Measurements from ENCODE around the gene CAMTA1.

CAMTA1 gene

DNA sequence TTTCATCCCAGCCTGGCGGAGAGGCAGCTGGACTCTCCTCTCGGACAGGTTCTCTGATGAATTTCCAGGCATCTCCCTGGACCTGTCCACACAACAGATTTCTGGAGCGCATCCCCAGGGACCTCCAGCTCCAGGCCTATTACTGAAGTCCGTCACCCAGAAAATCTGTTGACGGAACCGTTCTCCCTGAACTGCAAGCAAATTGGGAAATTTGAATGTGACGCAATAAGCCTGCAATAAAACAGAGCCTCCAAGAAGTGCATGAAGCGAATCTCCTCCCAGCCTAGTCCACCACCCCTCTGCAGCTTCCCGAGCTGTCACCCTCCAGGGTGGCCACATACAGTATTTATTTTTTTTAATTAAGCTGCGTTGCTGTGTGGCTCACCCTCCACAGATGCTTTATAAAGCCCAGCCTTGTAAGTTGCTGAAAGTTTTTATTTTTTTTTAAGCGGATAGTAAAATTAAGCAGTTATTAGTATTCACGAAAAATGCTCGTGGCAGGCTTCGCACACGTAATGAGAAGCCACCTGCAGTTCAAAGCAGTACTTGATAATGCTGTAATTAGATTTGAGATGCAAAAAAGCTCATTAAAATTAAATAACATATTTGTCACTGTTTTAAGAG is 173.3 kb downstream of the CAMTA1 start:
- Histone ChIP-seq H3K27ac (ENCODE audit: low read depth, low read length) (no peak overlapping the region), H3K4me3 (ENCODE audit: low read depth in 1 of 2, low read length in 2 of 2) (no peak overlapping the region), H3K9ac (ENCODE audit: low read length) (no peak overlapping the region), H3K36me3 (ENCODE audit: insufficient read depth, low read length) (no peaks in the 10 kb centered on the region), H3K9me3 (ENCODE audit: low read length) (no peaks in the 10 kb centered on the region), H3K27me3 (ENCODE audit: control insufficient read depth in 1 of 2, insufficient read depth in 2 of 2, low read length in 2 of 2) (peaks cover 3 to 14% of the 10 kb centered on the region in 2 donors), H3K4me1 (ENCODE audit: insufficient read depth, low read length) (no peaks in the 10 kb centered on the region)

DNA sequence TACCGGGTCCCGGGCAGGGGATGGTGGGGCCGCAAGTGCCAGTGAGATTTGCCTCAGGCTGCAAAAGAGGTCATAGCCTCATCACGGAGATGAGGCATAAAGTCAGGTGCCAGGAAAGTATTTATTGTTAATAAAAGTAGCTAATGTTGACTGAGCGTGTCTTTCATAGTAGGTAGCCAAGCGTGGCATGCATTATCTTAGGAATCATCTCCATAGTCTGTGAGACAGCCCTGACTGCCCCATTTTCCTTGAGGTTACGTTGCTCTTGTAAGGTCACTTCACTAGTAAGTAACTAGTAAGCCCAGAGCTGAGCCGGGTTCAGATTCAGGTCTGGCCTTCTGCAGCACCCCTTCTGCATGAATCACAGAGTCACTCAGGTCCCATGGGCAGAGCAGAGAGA is 174.2 kb downstream of the CAMTA1 start:
- H3K9ac ChIP-seq (ENCODE audit: low read length) = no peak overlapping the region
- H3K4me1 ChIP-seq (ENCODE audit: insufficient read depth, low read length) = no peaks in the 10 kb centered on the region
- H3K36me3 ChIP-seq (ENCODE audit: insufficient read depth, low read length) = no peaks in the 10 kb centered on the region
- H3K9me3 ChIP-seq (ENCODE audit: low read length) = no peaks in the 10 kb centered on the region
- H3K27me3 ChIP-seq (ENCODE audit: control insufficient read depth in 1 of 2, insufficient read depth in 2 of 2, low read length in 2 of 2) = peaks cover 10 to 19% of the 10 kb centered on the region in 2 donors
- H3K27ac ChIP-seq (ENCODE audit: low read depth, low read length) = no peak overlapping the region
- H3K4me3 ChIP-seq (ENCODE audit: low read depth in 1 of 2, low read length in 2 of 2) = no peak overlapping the region

DNA sequence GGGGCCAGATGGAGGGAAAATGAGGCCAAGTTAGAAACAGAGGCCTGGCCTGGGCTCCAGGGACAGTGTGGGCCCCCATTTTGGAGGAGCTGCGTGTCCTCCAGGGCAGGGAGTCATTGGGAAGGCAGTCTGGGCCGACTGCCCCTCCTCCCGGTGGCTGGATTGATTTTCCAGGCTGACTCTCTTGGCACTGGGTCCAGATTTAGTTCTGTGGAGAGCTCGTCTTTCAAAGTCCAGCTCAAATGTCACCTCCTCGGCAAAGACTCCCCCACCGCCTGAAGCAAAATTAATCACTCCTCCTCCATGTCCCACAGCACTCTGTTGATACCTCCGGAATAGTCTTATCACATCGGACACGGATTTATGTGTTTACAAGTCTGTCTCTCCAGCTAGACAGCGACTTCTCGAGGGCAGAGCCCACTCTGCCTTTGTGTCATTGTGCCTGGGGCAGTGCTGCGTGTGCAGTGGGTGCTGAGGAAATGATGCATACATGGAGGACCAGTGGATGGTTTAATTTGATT is 175.1 kb downstream of the CAMTA1 start:
- Histone ChIP-seq H3K27ac (ENCODE audit: low read depth, low read length) (no peak overlapping the region), H3K9me3 (ENCODE audit: low read length) (no peaks in the 10 kb centered on the region), H3K4me1 (ENCODE audit: insufficient read depth, low read length) (no peaks in the 10 kb centered on the region), H3K4me3 (ENCODE audit: low read depth in 1 of 2, low read length in 2 of 2) (no peak overlapping the region), H3K27me3 (ENCODE audit: control insufficient read depth in 1 of 2, insufficient read depth in 2 of 2, low read length in 2 of 2) (peaks cover 10 to 19% of the 10 kb centered on the region in 2 donors), H3K36me3 (ENCODE audit: insufficient read depth, low read length) (no peaks in the 10 kb centered on the region), H3K9ac (ENCODE audit: low read length) (no peak overlapping the region)

DNA sequence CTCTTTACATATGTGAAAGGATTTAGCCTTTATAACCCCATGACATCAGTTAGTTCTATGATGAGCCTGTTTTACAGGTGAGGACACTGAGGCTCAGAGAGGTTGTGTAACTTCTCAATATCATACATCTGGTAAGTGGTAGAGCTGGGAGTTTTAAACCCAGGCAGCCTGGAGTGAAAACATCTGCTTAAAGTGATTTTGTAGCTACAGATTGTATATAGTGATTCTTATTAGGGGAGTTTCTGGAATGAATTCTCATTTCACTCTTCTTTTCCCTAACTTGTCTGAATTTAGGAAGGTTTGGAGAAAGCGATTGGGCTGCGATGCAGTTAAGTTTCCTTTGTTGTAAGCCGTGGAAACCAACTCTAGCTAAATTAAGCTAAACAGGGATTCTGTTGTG is 175.6 kb downstream of the CAMTA1 start:
- H3K27ac ChIP-seq (ENCODE audit: low read depth, low read length) = no peak overlapping the region
- no peak overlapping the region for H3K9ac ChIP-seq (ENCODE audit: low read length)
- H3K36me3 ChIP-seq (ENCODE audit: insufficient read depth, low read length) = no peaks in the 10 kb centered on the region
- H3K4me3 ChIP-seq (ENCODE audit: low read depth in 1 of 2, low read length in 2 of 2) = no peak overlapping the region
- peaks cover 10 to 19% of the 10 kb centered on the region in 2 donors for H3K27me3 ChIP-seq (ENCODE audit: control insufficient read depth in 1 of 2, insufficient read depth in 2 of 2, low read length in 2 of 2)
- H3K4me1 ChIP-seq (ENCODE audit: insufficient read depth, low read length) = no peaks in the 10 kb centered on the region
- no peaks in the 10 kb centered on the region for H3K9me3 ChIP-seq (ENCODE audit: low read length)

DNA sequence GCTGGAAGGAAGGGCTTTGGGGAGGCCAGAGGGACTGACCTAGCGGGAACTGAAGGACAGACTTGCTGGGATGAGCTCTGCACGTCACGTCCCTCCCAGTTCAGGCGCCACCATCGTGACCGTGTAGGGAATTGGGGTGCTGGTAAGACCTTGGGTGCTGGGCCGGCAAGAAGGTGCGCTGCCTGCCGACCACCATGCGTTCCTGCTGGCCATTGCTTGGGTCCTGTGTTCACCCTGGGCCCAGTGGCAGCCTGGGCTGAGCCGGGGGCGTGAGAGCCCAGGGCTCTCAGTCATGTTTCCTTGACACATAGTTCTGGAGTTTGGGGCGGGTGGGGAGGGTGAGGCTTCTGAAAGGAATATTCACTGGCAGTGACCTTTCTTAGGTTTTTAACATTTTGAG is 176.0 kb downstream of the CAMTA1 start:
- Histone ChIP-seq H3K27ac (ENCODE audit: low read depth, low read length) (no peak overlapping the region), H3K27me3 (ENCODE audit: control insufficient read depth in 1 of 2, insufficient read depth in 2 of 2, low read length in 2 of 2) (peaks cover 10 to 19% of the 10 kb centered on the region in 2 donors)

DNA sequence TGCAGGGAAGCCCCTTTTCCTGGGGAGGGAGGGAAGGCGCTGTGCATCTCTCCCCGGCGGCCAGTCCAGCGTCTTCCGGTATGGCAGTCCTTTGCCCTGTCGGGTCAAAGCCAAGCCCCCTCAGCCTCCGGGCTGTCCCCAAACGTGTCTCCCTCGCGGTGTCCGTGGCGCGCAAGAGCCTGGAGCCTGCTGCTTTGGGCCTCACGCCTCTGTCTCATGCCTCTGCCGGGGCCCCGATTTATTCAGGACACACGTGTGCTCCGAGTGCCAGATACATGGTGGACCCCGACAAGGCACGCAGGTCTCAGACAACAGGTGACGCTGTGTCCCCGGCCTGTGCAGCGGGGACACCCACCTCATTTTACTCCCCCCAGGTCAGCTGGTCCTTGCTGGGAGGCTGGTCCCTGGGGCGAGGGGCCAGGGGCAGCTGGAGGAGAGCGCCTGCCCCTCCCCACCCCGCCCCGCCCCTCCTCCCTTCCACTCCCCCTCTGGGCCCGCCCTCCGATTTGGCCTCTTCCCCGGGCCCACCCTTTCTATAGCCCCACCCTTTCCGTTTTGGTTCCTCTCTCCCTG is 176.7 kb downstream of the CAMTA1 start:
- peaks cover 10 to 19% of the 10 kb centered on the region in 2 donors for H3K27me3 ChIP-seq (ENCODE audit: control insufficient read depth in 1 of 2, insufficient read depth in 2 of 2, low read length in 2 of 2)
- no peaks in the 10 kb centered on the region for H3K36me3 ChIP-seq (ENCODE audit: insufficient read depth, low read length)
- H3K4me3 ChIP-seq (ENCODE audit: low read depth in 1 of 2, low read length in 2 of 2) = no peak overlapping the region
- H3K27ac ChIP-seq (ENCODE audit: low read depth, low read length) = no peak overlapping the region
- no peaks in the 10 kb centered on the region for H3K4me1 ChIP-seq (ENCODE audit: insufficient read depth, low read length)
- no peak overlapping the region for H3K9ac ChIP-seq (ENCODE audit: low read length)
- no peaks in the 10 kb centered on the region for H3K9me3 ChIP-seq (ENCODE audit: low read length)

More for the DNA sequence above, 176.0 kb downstream of the CAMTA1 start:
- Histone ChIP-seq H3K4me1 (ENCODE audit: insufficient read depth, low read length) (no peaks in the 10 kb centered on the region), H3K4me3 (ENCODE audit: low read depth in 1 of 2, low read length in 2 of 2) (no peak overlapping the region), H3K9me3 (ENCODE audit: low read length) (no peaks in the 10 kb centered on the region), H3K36me3 (ENCODE audit: insufficient read depth, low read length) (no peaks in the 10 kb centered on the region), H3K9ac (ENCODE audit: low read length) (no peak overlapping the region)

DNA sequence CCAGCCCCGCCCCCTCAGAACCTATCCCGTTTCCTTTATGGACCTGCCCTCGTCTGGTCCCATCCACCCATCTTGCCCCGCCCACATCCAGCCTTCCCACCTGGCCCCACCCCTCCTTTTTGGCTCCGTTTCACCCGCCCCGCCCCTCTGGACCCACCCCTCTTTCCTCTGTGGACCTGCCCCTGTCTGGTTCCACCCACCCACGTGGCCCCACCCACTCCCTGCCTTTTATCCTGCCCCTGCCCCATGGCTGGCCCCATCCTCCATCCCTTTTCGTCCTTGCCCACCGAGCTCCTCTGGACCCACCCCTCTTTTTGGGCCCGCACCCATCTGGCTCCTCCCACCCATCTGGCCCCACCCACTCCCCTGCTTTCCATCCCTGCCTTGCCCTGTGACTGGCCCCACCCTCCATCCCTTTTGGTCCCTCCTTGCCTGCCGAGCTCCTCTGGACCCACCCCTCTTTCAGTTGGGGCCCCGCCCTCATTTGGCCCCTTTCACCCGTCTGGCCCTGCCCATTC is 177.3 kb downstream of the CAMTA1 start:
- H3K4me3 ChIP-seq (ENCODE audit: low read depth in 1 of 2, low read length in 2 of 2) = no peak overlapping the region
- H3K27ac ChIP-seq (ENCODE audit: low read depth, low read length) = no peak overlapping the region
- H3K36me3 ChIP-seq (ENCODE audit: insufficient read depth, low read length) = no peaks in the 10 kb centered on the region
- no peak overlapping the region for H3K9ac ChIP-seq (ENCODE audit: low read length)
- no peaks in the 10 kb centered on the region for H3K9me3 ChIP-seq (ENCODE audit: low read length)
- peaks cover 10 to 19% of the 10 kb centered on the region in 2 donors for H3K27me3 ChIP-seq (ENCODE audit: control insufficient read depth in 1 of 2, insufficient read depth in 2 of 2, low read length in 2 of 2)
- H3K4me1 ChIP-seq (ENCODE audit: insufficient read depth, low read length) = no peaks in the 10 kb centered on the region

DNA sequence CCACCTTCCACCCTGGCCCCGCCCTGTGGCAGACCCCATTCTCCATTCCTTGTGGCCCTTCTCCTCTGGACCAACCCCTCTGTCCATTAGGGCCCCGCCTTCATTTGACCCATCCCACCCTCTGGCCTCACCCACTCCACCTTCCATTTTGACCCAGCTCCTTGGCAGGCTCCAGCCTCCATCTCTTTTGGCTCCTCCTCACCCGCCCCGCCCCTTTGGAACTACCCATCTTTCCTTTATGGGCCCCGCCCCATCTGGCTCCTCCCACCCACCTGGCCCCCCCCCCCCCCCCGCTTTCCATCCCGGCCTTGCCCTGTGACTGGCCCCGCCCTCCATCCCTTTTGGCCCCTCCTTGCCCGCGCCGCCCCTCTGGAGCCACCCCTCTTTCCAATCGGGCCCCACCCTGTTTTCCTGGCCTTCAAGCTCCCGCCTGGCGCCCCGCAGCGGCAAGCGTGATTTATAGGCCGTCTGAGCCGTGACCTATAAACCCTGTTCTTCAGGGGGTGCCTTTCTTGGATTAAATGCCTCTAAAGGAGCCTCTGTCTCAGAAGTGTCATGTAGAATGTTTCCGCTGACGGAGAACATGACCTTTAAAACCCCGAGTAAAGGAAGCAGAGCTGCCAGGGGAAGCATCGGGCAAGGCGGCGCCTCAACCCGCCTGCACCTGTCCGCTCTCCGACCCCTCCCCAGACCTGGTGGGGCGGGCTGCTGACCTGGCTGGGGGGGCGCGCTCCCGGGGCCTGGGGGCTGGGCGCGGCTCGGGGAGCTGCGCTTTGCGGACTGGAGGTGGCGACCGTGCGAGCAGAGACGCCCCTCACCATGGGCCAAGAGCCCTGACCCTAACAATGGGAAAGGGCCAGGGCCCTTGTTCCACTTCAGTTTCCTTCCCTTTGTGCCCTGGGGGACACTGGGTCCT is 178.0 kb downstream of the CAMTA1 start:
- Histone ChIP-seq H3K9me3 (ENCODE audit: low read length) (no peaks in the 10 kb centered on the region), H3K27me3 (ENCODE audit: control insufficient read depth in 1 of 2, insufficient read depth in 2 of 2, low read length in 2 of 2) (peaks cover 10 to 19% of the 10 kb centered on the region in 2 donors), H3K27ac (ENCODE audit: low read depth, low read length) (no peak overlapping the region), H3K9ac (ENCODE audit: low read length) (no peak overlapping the region), H3K36me3 (ENCODE audit: insufficient read depth, low read length) (no peaks in the 10 kb centered on the region), H3K4me1 (ENCODE audit: insufficient read depth, low read length) (no peaks in the 10 kb centered on the region), H3K4me3 (ENCODE audit: low read depth in 1 of 2, low read length in 2 of 2) (no peak overlapping the region)

DNA sequence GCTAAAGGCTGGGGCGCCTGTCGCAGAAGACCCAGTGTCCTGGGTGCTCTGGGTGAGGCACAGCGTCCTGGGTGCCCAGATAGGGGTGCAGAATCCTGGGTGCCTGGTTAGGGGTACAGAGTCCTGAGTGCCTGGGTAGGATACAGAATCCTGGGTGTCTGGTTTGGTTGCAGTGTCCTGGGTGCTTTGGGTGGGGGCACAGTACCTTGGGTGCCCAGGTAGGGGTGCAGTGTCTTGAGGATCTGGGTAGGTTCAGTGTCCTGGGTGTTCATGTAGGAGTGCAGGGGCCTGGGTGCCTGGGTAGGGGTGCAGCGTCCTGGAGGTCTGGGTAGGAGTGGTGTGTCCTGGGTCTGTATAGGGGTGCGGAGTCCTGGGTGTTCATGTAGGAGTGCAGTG is 178.7 kb downstream of the CAMTA1 start:
- H3K9me3 ChIP-seq (ENCODE audit: low read length) = no peaks in the 10 kb centered on the region
- no peak overlapping the region for H3K4me3 ChIP-seq (ENCODE audit: low read depth in 1 of 2, low read length in 2 of 2)
- no peaks in the 10 kb centered on the region for H3K4me1 ChIP-seq (ENCODE audit: insufficient read depth, low read length)
- H3K27me3 ChIP-seq (ENCODE audit: control insufficient read depth in 1 of 2, insufficient read depth in 2 of 2, low read length in 2 of 2) = peaks cover 10 to 19% of the 10 kb centered on the region in 2 donors
- no peak overlapping the region for H3K27ac ChIP-seq (ENCODE audit: low read depth, low read length)
- H3K36me3 ChIP-seq (ENCODE audit: insufficient read depth, low read length) = no peaks in the 10 kb centered on the region
- no peak overlapping the region for H3K9ac ChIP-seq (ENCODE audit: low read length)

DNA sequence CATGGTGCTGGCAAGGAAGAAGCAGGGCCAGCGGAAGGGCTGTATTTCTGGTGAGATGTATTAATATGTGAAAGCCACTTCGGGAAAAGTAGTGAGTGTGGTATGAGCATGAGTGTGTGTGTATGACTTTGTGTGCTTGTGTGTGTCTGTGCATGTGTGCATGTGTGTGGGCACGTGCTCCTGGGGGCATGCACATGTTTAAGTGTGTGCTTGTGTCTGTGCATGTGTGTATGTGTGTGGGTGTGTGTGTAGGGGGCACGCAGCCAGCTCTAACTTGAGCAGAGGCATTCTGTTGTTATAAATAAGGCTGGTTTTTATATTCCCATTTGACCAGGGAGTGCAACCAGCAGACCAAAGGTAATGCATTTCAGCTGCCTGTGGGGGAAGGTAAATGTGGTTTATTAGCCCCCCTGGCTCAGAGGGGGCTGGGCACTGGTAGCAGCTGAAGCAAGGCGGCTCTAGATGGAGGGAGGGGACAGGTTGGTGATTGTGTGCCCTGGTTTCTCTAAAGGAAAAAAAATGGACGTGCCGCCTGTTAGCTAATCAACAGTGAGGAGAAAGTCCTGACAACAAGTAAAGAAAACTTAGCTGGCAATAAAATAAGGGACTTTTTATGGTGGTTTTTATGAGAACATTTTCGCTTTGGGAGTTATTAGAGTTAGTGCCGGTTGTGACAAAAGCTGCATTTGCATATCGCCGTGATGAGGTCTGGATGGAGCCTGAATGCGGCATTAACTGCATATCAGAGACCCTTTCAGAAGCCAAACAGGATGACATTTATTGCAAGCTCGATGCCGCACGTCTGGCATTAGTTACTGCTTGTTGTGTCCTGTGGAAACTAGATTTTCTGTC is 180.1 kb downstream of the CAMTA1 start:
- no peak overlapping the region for H3K27ac ChIP-seq (ENCODE audit: low read depth, low read length)
- no peaks in the 10 kb centered on the region for H3K4me1 ChIP-seq (ENCODE audit: insufficient read depth, low read length)
- peaks cover 10 to 19% of the 10 kb centered on the region in 2 donors for H3K27me3 ChIP-seq (ENCODE audit: control insufficient read depth in 1 of 2, insufficient read depth in 2 of 2, low read length in 2 of 2)
- H3K9me3 ChIP-seq (ENCODE audit: low read length) = no peaks in the 10 kb centered on the region
- no peaks in the 10 kb centered on the region for H3K36me3 ChIP-seq (ENCODE audit: insufficient read depth, low read length)
- H3K4me3 ChIP-seq (ENCODE audit: low read depth in 1 of 2, low read length in 2 of 2) = no peak overlapping the region
- no peak overlapping the region for H3K9ac ChIP-seq (ENCODE audit: low read length)

DNA sequence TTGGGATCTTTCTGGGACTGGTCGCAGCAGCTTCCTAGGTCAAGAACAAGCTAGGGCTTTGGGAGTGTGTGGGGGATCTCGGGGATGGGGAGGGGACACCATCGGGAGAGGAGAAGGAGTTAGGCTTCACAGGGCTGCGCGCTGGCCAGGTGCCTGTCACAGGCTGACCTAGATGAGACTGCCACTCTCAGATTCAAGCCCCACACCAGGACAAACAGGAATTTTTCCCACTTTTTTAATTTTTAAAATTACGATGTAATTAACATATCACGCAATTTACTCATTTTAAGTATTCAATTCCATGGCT is 180.6 kb downstream of the CAMTA1 start:
- Histone ChIP-seq H3K9me3 (ENCODE audit: low read length) (no peaks in the 10 kb centered on the region), H3K4me1 (ENCODE audit: insufficient read depth, low read length) (no peaks in the 10 kb centered on the region), H3K36me3 (ENCODE audit: insufficient read depth, low read length) (no peaks in the 10 kb centered on the region), H3K9ac (ENCODE audit: low read length) (no peak overlapping the region), H3K27ac (ENCODE audit: low read depth, low read length) (no peak overlapping the region), H3K4me3 (ENCODE audit: low read depth in 1 of 2, low read length in 2 of 2) (no peak overlapping the region), H3K27me3 (ENCODE audit: control insufficient read depth in 1 of 2, insufficient read depth in 2 of 2, low read length in 2 of 2) (peaks cover 10 to 19% of the 10 kb centered on the region in 2 donors)

All from muscle layer of colon (tissue), 2 donors.